HEK293 (cell line): ENCODE results near the gene LETM1.

Experiments
- CTCF ChIA-PET: fragments of 350-600 bp; formaldehyde crosslinking; extraction: SDS; loops from one replicate; lab custom pipeline; 2021; ENCODE audit warnings: antibody characterized with exemption; lab: Yijun Ruan, JAX
- POLR2A ChIA-PET: fragments of 300-600 bp; formaldehyde crosslinking; extraction: SDS; loops from one replicate; lab custom pipeline; 2020; ENCODE audit warnings: antibody characterized with exemption, inconsistent platforms; lab: Yijun Ruan, JAX
- H3K27ac ChIP-seq: fragments of 200-500 bp; sonication (Bioruptor generic); 2 replicates; pipeline ENCODE4 v1.5.1; 2014; ENCODE audit warnings: low read depth, low read length, control low read depth, inconsistent platforms; ENCODE audit errors: extremely low read depth
- H3K36me3 ChIP-seq, 2 experiments: fragments of 200-500 bp in 1 of 2; sonication (Bioruptor generic) in 1 of 2; 1 replicate in 1 of 2; 2 replicates in 1 of 2; pipeline ENCODE4 v1.5.1; 2014 to 2017; ENCODE audit warnings: inconsistent platforms in 2 of 2, low read length in 2 of 2; ENCODE audit not compliant: control insufficient read depth in 2 of 2, insufficient read depth in 1 of 2
- H3K4me1 ChIP-seq: fragments of 200-500 bp; sonication (Bioruptor generic); 2 replicates; pipeline ENCODE4 v1.5.1; 2014; ENCODE audit warnings: mild to moderate bottlenecking, low read length, inconsistent platforms; ENCODE audit not compliant: control insufficient read depth, insufficient read depth
- H3K4me3 ChIP-seq: 2 replicates; pipeline ENCODE4 v1.5.1; 2011; ENCODE audit warnings: low read depth, mild to moderate bottlenecking, control low read depth, low read length, moderate library complexity
- H3K9me3 ChIP-seq: fragments of 200-500 bp; sonication (Bioruptor generic); 2 replicates; pipeline ENCODE4 v1.5.1; 2014; ENCODE audit warnings: low read depth, low read length, inconsistent platforms; ENCODE audit not compliant: control insufficient read depth, insufficient read depth
- OSR2 ChIP-seq: fragments of 450-650 bp; formaldehyde crosslinking; IDR thresholded peaks from 2 replicates; pipeline ENCODE4 v1.5.1; 2016; ENCODE audit warnings: missing biosample characterization, missing genetic modification characterization
- ZBTB8A ChIP-seq: fragments of 450-650 bp; formaldehyde crosslinking; IDR thresholded peaks from 2 replicates; pipeline ENCODE4 v1.5.1; 2016; ENCODE audit warnings: missing biosample characterization, missing genetic modification characterization
- ZFP3 ChIP-seq: fragments of 450-650 bp; formaldehyde crosslinking; IDR thresholded peaks from 2 replicates; pipeline ENCODE4 v1.5.1; 2016; ENCODE audit warnings: low read depth, missing biosample characterization, missing genetic modification characterization
- ZNF155 ChIP-seq: fragments of 450-650 bp; formaldehyde crosslinking; IDR thresholded peaks from 2 replicates; pipeline ENCODE4 v1.5.1; 2016; ENCODE audit warnings: missing biosample characterization, missing genetic modification characterization
- ZNF324 ChIP-seq: fragments of 450-650 bp; formaldehyde crosslinking; IDR thresholded peaks from 2 replicates; pipeline ENCODE4 v1.5.1; 2016; ENCODE audit warnings: missing biosample characterization, missing genetic modification characterization
- ZNF366 ChIP-seq: fragments of 450-650 bp; formaldehyde crosslinking; conservative IDR thresholded peaks from 2 replicates; pipeline ENCODE4 v1.5.1; 2016; ENCODE audit warnings: missing biosample characterization, missing genetic modification characterization
- ZNF768 ChIP-seq: fragments of 450-650 bp; formaldehyde crosslinking; IDR thresholded peaks from 2 replicates; pipeline ENCODE4 v1.5.1; 2018; ENCODE audit warnings: missing biosample characterization, mild to moderate bottlenecking, missing genetic modification characterization
- ZNF792 ChIP-seq: fragments of 450-650 bp; formaldehyde crosslinking; IDR thresholded peaks from 2 replicates; pipeline ENCODE4 v1.5.1; 2016; ENCODE audit warnings: missing biosample characterization, missing genetic modification characterization
- TF ChIP-seq, protein P1 (sequence below): fragments of 450-650 bp; formaldehyde crosslinking; conservative IDR thresholded peaks from 2 replicates; pipeline ENCODE4 v1.5.1; 2016; ENCODE audit warnings: low read depth, missing biosample characterization, missing genetic modification characterization
- TF ChIP-seq, protein P2 (sequence below): fragments of 450-650 bp; formaldehyde crosslinking; IDR thresholded peaks from 2 replicates; pipeline ENCODE4 v1.5.1; 2016; ENCODE audit warnings: missing biosample characterization, missing genetic modification characterization
- TF ChIP-seq, protein P3 (sequence below): fragments of 450-650 bp; formaldehyde crosslinking; IDR thresholded peaks from 2 replicates; pipeline ENCODE4 v1.5.1; 2016; ENCODE audit warnings: missing biosample characterization, missing genetic modification characterization
- TF ChIP-seq, protein P4 (sequence below): fragments of 450-650 bp; formaldehyde crosslinking; IDR thresholded peaks from 2 replicates; pipeline ENCODE4 v1.5.1; 2016; ENCODE audit warnings: missing biosample characterization, missing genetic modification characterization, borderline replicate concordance

Gene LETM1

DNA sequence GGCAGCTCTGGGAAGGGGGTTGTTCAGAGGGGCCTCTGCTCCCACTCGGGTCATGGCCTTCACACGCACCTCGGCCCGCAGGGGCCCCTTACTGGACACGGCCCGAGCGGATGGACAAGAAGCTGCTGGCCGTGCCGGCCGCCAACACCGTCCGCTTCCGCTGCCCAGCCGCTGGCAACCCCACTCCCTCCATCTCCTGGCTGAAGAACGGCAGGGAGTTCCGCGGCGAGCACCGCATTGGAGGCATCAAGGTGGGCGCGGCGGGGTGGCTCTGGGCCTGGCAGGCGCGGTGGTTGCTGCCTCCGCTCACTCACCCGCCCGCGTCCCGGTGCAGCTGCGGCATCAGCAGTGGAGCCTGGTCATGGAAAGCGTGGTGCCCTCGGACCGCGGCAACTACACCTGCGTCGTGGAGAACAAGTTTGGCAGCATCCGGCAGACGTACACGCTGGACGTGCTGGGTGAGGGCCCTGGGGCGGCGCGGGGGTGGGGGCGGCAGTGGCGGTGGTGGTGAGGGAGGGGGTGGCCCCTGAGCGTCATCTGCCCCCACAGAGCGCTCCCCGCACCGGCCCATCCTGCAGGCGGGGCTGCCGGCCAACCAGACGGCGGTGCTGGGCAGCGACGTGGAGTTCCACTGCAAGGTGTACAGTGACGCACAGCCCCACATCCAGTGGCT lies 54.5 kb downstream of the LETM1 start:
- CTCF ChIA-PET: interaction anchor here (0.6 to 1.3 kb wide), 2 partner anchors 8 to 79 kb away, joined by 7 to 9 read pairs; no protein-coding TSS in a partner anchor
- H3K27ac ChIP-seq: no peak overlapping the region
- TF ChIP-seq ZBTB8A (tag by site-specific recombination) (no peak), ZFP3 (tag by site-specific recombination) (no peak), OSR2 (tag by site-specific recombination) (no peak), ZNF324 (tag by site-specific recombination) (no peak), ZNF768 (tag by site-specific recombination) (no peak), ZNF792 (no peak), ZNF366 (tag by site-specific recombination) (no peak), ZNF155 (tag by site-specific recombination) (no peak)
- TF ChIP-seq, protein P1, sequence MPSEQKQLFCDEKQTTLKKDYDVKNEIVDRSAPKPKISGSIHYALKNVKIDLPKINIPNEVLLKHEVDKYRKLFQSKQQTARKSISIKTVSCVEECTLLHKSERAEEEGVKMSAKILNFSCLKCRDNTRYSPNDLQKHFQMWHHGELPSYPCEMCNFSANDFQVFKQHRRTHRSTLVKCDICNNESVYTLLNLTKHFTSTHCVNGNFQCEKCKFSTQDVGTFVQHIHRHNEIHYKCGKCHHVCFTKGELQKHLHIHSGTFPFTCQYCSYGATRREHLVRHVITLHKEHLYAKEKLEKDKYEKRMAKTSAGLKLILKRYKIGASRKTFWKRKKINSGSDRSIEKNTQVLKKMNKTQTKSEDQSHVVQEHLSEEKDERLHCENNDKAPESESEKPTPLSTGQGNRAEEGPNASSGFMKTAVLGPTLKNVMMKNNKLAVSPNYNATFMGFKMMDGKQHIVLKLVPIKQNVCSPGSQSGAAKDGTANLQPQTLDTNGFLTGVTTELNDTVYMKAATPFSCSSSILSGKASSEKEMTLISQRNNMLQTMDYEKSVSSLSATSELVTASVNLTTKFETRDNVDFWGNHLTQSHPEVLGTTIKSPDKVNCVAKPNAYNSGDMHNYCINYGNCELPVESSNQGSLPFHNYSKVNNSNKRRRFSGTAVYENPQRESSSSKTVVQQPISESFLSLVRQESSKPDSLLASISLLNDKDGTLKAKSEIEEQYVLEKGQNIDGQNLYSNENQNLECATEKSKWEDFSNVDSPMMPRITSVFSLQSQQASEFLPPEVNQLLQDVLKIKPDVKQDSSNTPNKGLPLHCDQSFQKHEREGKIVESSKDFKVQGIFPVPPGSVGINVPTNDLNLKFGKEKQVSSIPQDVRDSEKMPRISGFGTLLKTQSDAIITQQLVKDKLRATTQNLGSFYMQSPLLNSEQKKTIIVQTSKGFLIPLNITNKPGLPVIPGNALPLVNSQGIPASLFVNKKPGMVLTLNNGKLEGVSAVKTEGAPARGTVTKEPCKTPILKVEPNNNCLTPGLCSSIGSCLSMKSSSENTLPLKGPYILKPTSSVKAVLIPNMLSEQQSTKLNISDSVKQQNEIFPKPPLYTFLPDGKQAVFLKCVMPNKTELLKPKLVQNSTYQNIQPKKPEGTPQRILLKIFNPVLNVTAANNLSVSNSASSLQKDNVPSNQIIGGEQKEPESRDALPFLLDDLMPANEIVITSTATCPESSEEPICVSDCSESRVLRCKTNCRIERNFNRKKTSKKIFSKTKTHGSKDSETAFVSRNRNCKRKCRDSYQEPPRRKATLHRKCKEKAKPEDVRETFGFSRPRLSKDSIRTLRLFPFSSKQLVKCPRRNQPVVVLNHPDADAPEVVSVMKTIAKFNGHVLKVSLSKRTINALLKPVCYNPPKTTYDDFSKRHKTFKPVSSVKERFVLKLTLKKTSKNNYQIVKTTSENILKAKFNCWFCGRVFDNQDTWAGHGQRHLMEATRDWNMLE (tag by site-specific recombination): no peak
- TF ChIP-seq, protein P2, sequence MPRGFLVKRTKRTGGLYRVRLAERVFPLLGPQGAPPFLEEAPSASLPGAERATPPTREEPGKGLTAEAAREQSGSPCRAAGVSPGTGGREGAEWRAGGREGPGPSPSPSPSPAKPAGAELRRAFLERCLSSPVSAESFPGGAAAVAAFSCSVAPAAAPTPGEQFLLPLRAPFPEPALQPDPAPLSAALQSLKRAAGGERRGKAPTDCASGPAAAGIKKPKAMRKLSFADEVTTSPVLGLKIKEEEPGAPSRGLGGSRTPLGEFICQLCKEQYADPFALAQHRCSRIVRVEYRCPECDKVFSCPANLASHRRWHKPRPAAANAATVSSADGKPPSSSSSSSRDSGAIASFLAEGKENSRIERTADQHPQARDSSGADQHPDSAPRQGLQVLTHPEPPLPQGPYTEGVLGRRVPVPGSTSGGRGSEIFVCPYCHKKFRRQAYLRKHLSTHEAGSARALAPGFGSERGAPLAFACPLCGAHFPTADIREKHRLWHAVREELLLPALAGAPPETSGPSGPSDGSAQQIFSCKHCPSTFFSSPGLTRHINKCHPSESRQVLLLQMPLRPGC: no peak
- TF ChIP-seq, protein P3, sequence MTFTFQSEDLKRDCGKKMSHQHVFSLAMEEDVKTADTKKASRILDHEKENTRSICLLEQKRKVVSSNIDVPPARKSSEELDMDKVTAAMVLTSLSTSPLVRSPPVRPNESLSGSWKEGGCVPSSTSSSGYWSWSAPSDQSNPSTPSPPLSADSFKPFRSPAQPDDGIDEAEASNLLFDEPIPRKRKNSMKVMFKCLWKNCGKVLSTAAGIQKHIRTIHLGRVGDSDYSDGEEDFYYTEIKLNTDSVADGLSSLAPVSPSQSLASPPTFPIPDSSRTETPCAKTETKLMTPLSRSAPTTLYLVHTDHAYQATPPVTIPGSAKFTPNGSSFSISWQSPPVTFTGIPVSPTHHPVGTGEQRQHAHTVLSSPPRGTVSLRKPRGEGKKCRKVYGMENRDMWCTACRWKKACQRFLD (tag by site-specific recombination): no peak
- TF ChIP-seq, protein P4, sequence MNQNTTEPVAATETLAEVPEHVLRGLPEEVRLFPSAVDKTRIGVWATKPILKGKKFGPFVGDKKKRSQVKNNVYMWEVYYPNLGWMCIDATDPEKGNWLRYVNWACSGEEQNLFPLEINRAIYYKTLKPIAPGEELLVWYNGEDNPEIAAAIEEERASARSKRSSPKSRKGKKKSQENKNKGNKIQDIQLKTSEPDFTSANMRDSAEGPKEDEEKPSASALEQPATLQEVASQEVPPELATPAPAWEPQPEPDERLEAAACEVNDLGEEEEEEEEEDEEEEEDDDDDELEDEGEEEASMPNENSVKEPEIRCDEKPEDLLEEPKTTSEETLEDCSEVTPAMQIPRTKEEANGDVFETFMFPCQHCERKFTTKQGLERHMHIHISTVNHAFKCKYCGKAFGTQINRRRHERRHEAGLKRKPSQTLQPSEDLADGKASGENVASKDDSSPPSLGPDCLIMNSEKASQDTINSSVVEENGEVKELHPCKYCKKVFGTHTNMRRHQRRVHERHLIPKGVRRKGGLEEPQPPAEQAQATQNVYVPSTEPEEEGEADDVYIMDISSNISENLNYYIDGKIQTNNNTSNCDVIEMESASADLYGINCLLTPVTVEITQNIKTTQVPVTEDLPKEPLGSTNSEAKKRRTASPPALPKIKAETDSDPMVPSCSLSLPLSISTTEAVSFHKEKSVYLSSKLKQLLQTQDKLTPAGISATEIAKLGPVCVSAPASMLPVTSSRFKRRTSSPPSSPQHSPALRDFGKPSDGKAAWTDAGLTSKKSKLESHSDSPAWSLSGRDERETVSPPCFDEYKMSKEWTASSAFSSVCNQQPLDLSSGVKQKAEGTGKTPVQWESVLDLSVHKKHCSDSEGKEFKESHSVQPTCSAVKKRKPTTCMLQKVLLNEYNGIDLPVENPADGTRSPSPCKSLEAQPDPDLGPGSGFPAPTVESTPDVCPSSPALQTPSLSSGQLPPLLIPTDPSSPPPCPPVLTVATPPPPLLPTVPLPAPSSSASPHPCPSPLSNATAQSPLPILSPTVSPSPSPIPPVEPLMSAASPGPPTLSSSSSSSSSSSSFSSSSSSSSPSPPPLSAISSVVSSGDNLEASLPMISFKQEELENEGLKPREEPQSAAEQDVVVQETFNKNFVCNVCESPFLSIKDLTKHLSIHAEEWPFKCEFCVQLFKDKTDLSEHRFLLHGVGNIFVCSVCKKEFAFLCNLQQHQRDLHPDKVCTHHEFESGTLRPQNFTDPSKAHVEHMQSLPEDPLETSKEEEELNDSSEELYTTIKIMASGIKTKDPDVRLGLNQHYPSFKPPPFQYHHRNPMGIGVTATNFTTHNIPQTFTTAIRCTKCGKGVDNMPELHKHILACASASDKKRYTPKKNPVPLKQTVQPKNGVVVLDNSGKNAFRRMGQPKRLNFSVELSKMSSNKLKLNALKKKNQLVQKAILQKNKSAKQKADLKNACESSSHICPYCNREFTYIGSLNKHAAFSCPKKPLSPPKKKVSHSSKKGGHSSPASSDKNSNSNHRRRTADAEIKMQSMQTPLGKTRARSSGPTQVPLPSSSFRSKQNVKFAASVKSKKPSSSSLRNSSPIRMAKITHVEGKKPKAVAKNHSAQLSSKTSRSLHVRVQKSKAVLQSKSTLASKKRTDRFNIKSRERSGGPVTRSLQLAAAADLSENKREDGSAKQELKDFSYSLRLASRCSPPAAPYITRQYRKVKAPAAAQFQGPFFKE (tag by site-specific recombination): no peak
- H3K9me3 ChIP-seq: no peaks in the 10 kb centered on the region
- H3K4me1 ChIP-seq: no peaks in the 10 kb centered on the region
- H3K36me3 ChIP-seq: peaks cover 0 to 88% of the 10 kb centered on the region in 2 experiments; a peak in 1 of 3 replicates
- no peak overlapping the region for H3K4me3 ChIP-seq
- POLR2A ChIA-PET: no interaction called here
